ENCODE measurements around the gene SKAP1.

The SKAP1 gene

GRCh38 chr17:48276776-48277175 lies 153.2 kb downstream of the SKAP1 start:
- Histone ChIP-seq H3K4me3 (ENCODE audit: low read length in 2 of 2) (no peak overlapping the region), H3K79me1 (ENCODE audit: low read depth, low read length) (no peaks in the 10 kb centered on the region), H3K4me1 (ENCODE audit: control insufficient read depth in 2 of 2, insufficient read depth in 1 of 2, low read depth in 1 of 2, low read length in 2 of 2) (no peaks in the 10 kb centered on the region), H2BK120ac (ENCODE audit: low read depth, low read length) (no peak overlapping the region), H2AFZ (ENCODE audit: low read length) (no peak overlapping the region), H3K27ac (replicated peaks; ENCODE audit: low read length) (no peak overlapping the region), H3K14ac (ENCODE audit: low read length) (no peak overlapping the region), H3K9ac (ENCODE audit: low read depth, low read length, poor library complexity) (no peak overlapping the region), H2AK5ac (ENCODE audit: low read depth, low read length) (no peak overlapping the region), H3K18ac (ENCODE audit: low read length) (no peak overlapping the region), H3K4ac (ENCODE audit: low read length) (no peak overlapping the region), H3K4me2 (ENCODE audit: insufficient read depth, low read length, poor library complexity, severe bottlenecking) (no peak overlapping the region), H4K91ac (ENCODE audit: low read depth, low read length, poor library complexity) (no peak overlapping the region), H3K23ac (ENCODE audit: low read depth, low read length, poor library complexity) (no peak overlapping the region), H2BK5ac (ENCODE audit: low read length) (no peak overlapping the region), H3K36me3 (replicated peaks in 1 of 2; ENCODE audit: control insufficient read depth in 2 of 2, insufficient read depth in 2 of 2, low read length in 2 of 2) (no peaks in the 10 kb centered on the region), H2BK15ac (ENCODE audit: low read length) (no peak overlapping the region), H2BK12ac (ENCODE audit: low read length) (no peak overlapping the region), H3K9me3 (replicated peaks in 1 of 2; ENCODE audit: control insufficient read depth in 2 of 2, insufficient read depth in 1 of 2, low read depth in 1 of 2, low read length in 2 of 2) (no peaks in the 10 kb centered on the region), H3K27me3 (ENCODE audit: control insufficient read depth in 3 of 3, insufficient read depth in 3 of 3, low read depth in 1 of 3, low read length in 3 of 3) (peaks cover 0 to 31% (median 0%) of the 10 kb centered on the region in 3 experiments), H4K8ac (ENCODE audit: low read depth, low read length) (no peak overlapping the region)
- DNase-seq (ENCODE audit: low spot score): no peak
- no CpG with 5 or more reads among the region's 1 CpG for WGBS, 2 donors (ENCODE audit: extremely low coverage in 2 of 2, insufficient read length in 2 of 2, insufficient replicate concordance in 1 of 2)

DNA sequence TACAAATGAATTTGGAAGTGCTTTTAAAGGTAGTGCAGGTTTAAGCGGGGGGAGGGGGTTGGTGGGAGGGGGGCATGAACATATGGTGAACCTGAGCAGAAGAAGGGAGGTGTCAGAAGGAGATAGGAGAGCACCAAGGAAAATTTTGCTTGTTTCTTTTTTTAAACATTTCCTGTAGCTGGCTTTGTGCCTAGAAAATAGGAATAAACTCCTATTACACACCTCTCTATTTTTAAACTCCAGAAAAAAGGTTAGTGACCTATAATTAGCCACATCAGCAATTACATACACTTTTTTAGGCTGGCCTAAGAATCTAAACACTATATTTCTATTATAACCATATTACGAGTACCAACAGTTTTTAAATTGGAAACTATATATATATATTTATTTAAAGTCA lies 159.1 kb downstream of the SKAP1 start:
- no peak overlapping the region for H2AFZ ChIP-seq (ENCODE audit: low read length)
- H2AK5ac ChIP-seq (ENCODE audit: low read depth, low read length): no peak overlapping the region
- H3K14ac ChIP-seq (ENCODE audit: low read length): no peak overlapping the region
- no peaks in the 10 kb centered on the region for H3K36me3 ChIP-seq (replicated peaks in 1 of 2; ENCODE audit: control insufficient read depth in 2 of 2, insufficient read depth in 2 of 2, low read length in 2 of 2)
- no peak overlapping the region for H4K8ac ChIP-seq (ENCODE audit: low read depth, low read length)
- no CpG with 5 or more reads among the region's 2 CpGs for WGBS, 2 donors (ENCODE audit: extremely low coverage in 2 of 2, insufficient read length in 2 of 2, insufficient replicate concordance in 1 of 2)
- no peak overlapping the region for H2BK15ac ChIP-seq (ENCODE audit: low read length)
- no peak overlapping the region for H4K91ac ChIP-seq (ENCODE audit: low read depth, low read length, poor library complexity)
- no peak overlapping the region for H3K4me3 ChIP-seq (ENCODE audit: low read length in 2 of 2)
- DNase-seq (ENCODE audit: low spot score): no peak
- H3K9me3 ChIP-seq (replicated peaks in 1 of 2; ENCODE audit: control insufficient read depth in 2 of 2, insufficient read depth in 1 of 2, low read depth in 1 of 2, low read length in 2 of 2): no peaks in the 10 kb centered on the region
- no peak overlapping the region for H2BK5ac ChIP-seq (ENCODE audit: low read length)
- H3K27me3 ChIP-seq (ENCODE audit: control insufficient read depth in 3 of 3, insufficient read depth in 3 of 3, low read depth in 1 of 3, low read length in 3 of 3): peaks cover 0 to 14% (median 0%) of the 10 kb centered on the region in 3 experiments
- H3K23ac ChIP-seq (ENCODE audit: low read depth, low read length, poor library complexity): no peak overlapping the region
- no peak overlapping the region for H3K27ac ChIP-seq (replicated peaks; ENCODE audit: low read length)
- H3K4ac ChIP-seq (ENCODE audit: low read length): no peak overlapping the region
- no peaks in the 10 kb centered on the region for H3K79me1 ChIP-seq (ENCODE audit: low read depth, low read length)
- no peak overlapping the region for H3K18ac ChIP-seq (ENCODE audit: low read length)
- H2BK12ac ChIP-seq (ENCODE audit: low read length): no peak overlapping the region
- H2BK120ac ChIP-seq (ENCODE audit: low read depth, low read length): no peak overlapping the region
- no peak overlapping the region for H3K9ac ChIP-seq (ENCODE audit: low read depth, low read length, poor library complexity)
- no peak overlapping the region for H3K4me2 ChIP-seq (ENCODE audit: insufficient read depth, low read length, poor library complexity, severe bottlenecking)
- H3K4me1 ChIP-seq (ENCODE audit: control insufficient read depth in 2 of 2, insufficient read depth in 1 of 2, low read depth in 1 of 2, low read length in 2 of 2): no peaks in the 10 kb centered on the region

DNA sequence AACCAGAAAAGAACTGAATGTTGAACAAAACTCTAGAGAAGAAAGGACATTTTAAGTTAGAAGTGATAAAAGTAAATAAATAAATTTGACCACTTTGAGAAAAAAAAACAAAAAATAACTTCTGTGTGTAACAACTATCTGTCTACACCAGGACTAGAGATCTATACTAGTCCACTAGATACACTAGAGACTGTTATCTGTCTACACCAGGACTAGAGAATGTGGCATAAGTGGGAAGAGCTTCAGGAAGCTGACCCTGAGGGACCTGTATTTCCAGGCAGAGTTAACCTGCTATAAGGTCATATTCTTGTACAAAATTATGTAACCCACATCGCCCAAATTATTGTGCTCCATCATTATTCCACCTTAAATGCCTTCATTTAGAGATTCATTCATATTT lies 160.8 kb downstream of the SKAP1 start:
- Histone ChIP-seq H3K18ac (ENCODE audit: low read length) (no peak overlapping the region), H3K27me3 (ENCODE audit: control insufficient read depth in 3 of 3, insufficient read depth in 3 of 3, low read depth in 1 of 3, low read length in 3 of 3) (peaks cover 0 to 11% (median 0%) of the 10 kb centered on the region in 3 experiments), H4K91ac (ENCODE audit: low read depth, low read length, poor library complexity) (no peak overlapping the region), H3K4me2 (ENCODE audit: insufficient read depth, low read length, poor library complexity, severe bottlenecking) (no peak overlapping the region), H3K4me1 (ENCODE audit: control insufficient read depth in 2 of 2, insufficient read depth in 1 of 2, low read depth in 1 of 2, low read length in 2 of 2) (no peaks in the 10 kb centered on the region), H3K9ac (ENCODE audit: low read depth, low read length, poor library complexity) (no peak overlapping the region), H2BK5ac (ENCODE audit: low read length) (no peak overlapping the region), H2BK15ac (ENCODE audit: low read length) (no peak overlapping the region), H2BK12ac (ENCODE audit: low read length) (no peak overlapping the region), H3K4me3 (ENCODE audit: low read length in 2 of 2) (no peak overlapping the region), H2BK120ac (ENCODE audit: low read depth, low read length) (no peak overlapping the region), H3K9me3 (replicated peaks in 1 of 2; ENCODE audit: control insufficient read depth in 2 of 2, insufficient read depth in 1 of 2, low read depth in 1 of 2, low read length in 2 of 2) (no peaks in the 10 kb centered on the region), H3K23ac (ENCODE audit: low read depth, low read length, poor library complexity) (no peak overlapping the region), H2AFZ (ENCODE audit: low read length) (no peak overlapping the region), H4K8ac (ENCODE audit: low read depth, low read length) (no peak overlapping the region), H3K4ac (ENCODE audit: low read length) (no peak overlapping the region), H3K27ac (replicated peaks; ENCODE audit: low read length) (no peak overlapping the region), H3K36me3 (replicated peaks in 1 of 2; ENCODE audit: control insufficient read depth in 2 of 2, insufficient read depth in 2 of 2, low read length in 2 of 2) (no peaks in the 10 kb centered on the region), H2AK5ac (ENCODE audit: low read depth, low read length) (no peak overlapping the region), H3K79me1 (ENCODE audit: low read depth, low read length) (no peaks in the 10 kb centered on the region), H3K14ac (ENCODE audit: low read length) (no peak overlapping the region)
- no peak for DNase-seq (ENCODE audit: low spot score)
- WGBS, 2 donors (ENCODE audit: extremely low coverage in 2 of 2, insufficient read length in 2 of 2, insufficient replicate concordance in 1 of 2): no CpG with 5 or more reads among the region's 1 CpG

DNA sequence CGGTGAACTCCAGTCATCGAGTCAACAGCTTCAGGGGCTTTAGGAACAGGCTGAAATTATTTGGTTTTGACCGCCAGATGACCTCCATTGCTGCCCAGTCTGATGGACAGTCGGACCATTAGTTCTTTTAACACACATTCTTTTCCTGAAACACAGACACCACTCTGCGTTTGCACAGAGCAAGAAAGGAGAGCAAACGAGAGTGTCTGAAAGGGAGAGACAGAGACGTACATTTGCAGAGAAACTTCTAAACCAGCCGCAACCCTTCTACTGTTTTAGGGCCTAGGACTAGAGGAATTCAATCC lies 166.3 kb downstream of the SKAP1 start:
- no peaks in the 10 kb centered on the region for H3K79me1 ChIP-seq (ENCODE audit: low read depth, low read length)
- no peak overlapping the region for H3K27ac ChIP-seq (replicated peaks; ENCODE audit: low read length)

More for the DNA sequence above, 166.3 kb downstream of the SKAP1 start:
- Histone ChIP-seq H3K4me2 (ENCODE audit: insufficient read depth, low read length, poor library complexity, severe bottlenecking) (no peak overlapping the region), H2BK12ac (ENCODE audit: low read length) (no peak overlapping the region), H3K14ac (ENCODE audit: low read length) (no peak overlapping the region), H3K4me3 (ENCODE audit: low read length in 2 of 2) (no peak overlapping the region), H2BK120ac (ENCODE audit: low read depth, low read length) (no peak overlapping the region), H3K4me1 (ENCODE audit: control insufficient read depth in 2 of 2, insufficient read depth in 1 of 2, low read depth in 1 of 2, low read length in 2 of 2) (no peaks in the 10 kb centered on the region), H3K27me3 (ENCODE audit: control insufficient read depth in 3 of 3, insufficient read depth in 3 of 3, low read depth in 1 of 3, low read length in 3 of 3) (peaks cover 0 to 16% (median 0%) of the 10 kb centered on the region in 3 experiments), H2AFZ (ENCODE audit: low read length) (no peak overlapping the region), H4K8ac (ENCODE audit: low read depth, low read length) (no peak overlapping the region), H3K36me3 (replicated peaks in 1 of 2; ENCODE audit: control insufficient read depth in 2 of 2, insufficient read depth in 2 of 2, low read length in 2 of 2) (no peaks in the 10 kb centered on the region), H4K91ac (ENCODE audit: low read depth, low read length, poor library complexity) (no peak overlapping the region), H2BK5ac (ENCODE audit: low read length) (no peak overlapping the region), H3K18ac (ENCODE audit: low read length) (no peak overlapping the region), H3K9ac (ENCODE audit: low read depth, low read length, poor library complexity) (no peak overlapping the region), H3K9me3 (replicated peaks in 1 of 2; ENCODE audit: control insufficient read depth in 2 of 2, insufficient read depth in 1 of 2, low read depth in 1 of 2, low read length in 2 of 2) (no peaks in the 10 kb centered on the region), H2AK5ac (ENCODE audit: low read depth, low read length) (no peak overlapping the region), H2BK15ac (ENCODE audit: low read length) (no peak overlapping the region), H3K23ac (ENCODE audit: low read depth, low read length, poor library complexity) (no peak overlapping the region), H3K4ac (ENCODE audit: low read length) (no peak overlapping the region)
- WGBS, 2 donors (ENCODE audit: extremely low coverage in 2 of 2, insufficient read length in 2 of 2, insufficient replicate concordance in 1 of 2): no CpG with 5 or more reads among the region's 8 CpGs
- no peak for DNase-seq (ENCODE audit: low spot score)
